IPS-11a (cell line): Measurements from ENCODE around the gene PSMB7.
"Not testable (repeated sequence)": the region's sequence is repeated elsewhere in the genome, so short reads cannot be mapped to it uniquely, and the experiment has no call there.

ENCODE experiments used
- H3K4me3 ChIP-seq: one replicate; pipeline ENCODE4 v1.5.1; 2013; ENCODE audit warnings: low read depth, low read length, control low read depth

The PSMB7 gene

DNA sequence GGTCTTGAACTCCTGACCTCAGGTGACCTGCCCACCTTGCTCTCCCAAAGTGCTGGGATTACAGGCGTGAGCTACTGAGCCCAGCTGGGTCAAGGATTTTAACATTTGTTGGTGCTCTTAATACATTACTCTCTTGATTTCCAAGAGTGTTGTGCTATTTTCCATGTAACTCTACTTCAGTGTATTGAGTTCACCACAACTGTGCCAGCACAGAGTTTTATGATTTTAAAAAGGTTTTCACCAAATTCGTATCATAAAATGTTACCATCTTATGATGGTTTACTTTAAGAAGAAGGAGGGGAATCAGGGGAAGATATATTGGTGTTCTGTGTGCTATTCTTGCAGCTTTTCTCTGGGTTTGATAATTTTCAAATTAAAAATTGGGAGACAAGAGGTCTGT is 28.4 kb upstream of the PSMB7 start:
- H3K4me3 ChIP-seq = no peak overlapping the region

DNA sequence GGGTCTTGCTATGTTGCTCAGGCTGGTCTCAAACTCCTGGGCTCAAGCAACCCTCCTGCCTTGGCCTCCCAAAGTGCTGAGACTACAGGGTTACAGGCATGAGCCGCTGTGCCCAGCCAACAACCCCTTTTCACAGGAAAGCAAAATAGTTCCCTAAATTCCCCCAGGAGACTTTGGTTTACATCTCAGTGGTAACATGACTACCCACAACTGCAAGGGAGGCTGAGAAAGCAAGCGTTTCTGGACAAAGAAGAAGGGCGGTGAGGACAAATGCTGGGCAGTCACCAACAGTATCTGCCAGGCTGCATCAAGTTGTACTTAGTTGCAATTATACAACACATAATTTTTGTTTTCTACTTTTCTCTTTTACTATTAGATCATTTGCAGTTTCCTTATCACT is 27.6 kb upstream of the PSMB7 start:
- H3K4me3 ChIP-seq = no peak overlapping the region

DNA sequence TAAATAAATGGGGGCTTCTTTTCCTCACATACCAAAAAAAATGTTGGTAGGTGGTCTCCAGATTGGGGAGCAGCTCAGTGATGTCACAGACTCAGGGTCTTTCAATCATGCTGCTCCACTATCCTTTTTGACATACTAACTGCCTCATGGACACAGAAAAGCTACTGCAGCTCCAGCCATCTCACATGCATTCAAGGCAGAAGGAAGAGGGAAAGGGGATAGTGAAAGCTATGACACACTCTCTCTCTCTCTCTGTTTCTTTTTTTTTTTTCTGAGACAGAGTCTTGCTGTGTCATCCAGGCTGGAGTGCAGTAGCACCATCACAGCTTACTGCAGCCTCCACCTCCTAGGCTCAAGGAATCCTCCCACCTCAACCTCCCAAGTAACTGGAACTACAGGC is 27.1 kb upstream of the PSMB7 start:
- no peak overlapping the region for H3K4me3 ChIP-seq

DNA sequence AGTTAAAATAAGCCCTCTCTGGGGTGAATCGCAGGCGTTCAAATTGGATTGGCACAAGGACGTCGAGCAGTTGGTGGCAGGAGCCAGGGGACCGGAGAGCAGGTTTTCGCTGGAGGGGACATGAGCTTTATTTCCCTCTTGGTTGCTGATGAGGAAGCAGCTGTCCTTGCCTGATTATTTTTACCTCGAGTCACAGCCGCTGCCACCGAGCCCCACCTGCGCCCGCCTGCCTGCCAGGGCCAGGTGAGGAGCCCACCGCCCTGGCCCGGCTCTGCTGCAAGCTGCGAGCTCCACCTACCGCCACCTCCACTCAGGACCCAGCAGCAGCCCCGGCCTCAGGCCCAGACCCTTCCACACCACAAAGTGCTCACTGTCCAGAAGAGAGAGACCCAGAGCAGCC is 26.0 kb upstream of the PSMB7 start:
- no peak overlapping the region for H3K4me3 ChIP-seq

DNA sequence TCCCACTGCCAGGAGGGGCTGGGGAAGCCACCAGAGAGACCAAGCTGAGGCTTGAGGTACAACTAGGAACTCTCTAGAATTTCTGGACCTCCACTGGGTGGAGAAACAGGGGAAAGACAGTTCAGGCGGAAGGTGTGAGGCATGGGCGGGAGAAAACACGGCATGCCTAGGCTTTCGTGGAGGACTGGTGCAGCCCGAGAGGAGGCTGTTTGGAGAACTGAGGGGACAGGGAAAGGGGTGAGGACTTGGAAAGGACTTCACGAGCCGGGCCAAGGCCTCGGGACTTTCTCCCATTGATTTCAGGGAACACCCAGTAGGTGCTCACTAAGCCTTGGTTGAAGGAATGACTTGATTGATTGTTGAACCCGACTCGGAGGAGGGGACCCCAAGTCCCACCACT is 25.5 kb upstream of the PSMB7 start:
- no peak overlapping the region for H3K4me3 ChIP-seq

DNA sequence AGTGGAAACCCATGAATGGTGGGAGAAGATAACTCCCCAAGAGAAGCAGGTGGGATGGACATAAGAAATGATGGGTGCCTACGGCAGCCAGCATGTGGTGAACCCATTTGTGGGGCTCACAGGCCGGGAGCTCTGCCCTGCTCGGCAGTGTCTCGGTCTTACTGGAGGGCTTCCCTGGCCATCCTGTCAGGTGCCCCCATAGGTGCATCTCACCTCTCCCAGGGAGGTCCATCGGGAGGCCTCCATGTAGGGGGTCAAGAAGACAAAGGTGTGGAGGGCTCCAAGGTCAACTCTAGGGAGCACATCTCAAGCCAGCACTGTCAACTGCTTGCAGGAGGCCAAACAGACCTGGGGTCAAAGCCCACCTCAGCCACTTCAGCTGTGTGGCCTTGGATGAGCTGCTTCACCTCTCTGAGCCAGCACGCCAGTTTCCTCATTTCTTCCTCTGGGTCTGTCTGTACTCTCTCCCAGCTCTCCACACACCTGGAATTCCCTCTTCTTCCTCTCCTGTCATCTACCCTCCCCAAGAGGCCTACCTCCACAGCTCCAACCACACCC is 24.5 kb upstream of the PSMB7 start:
- H3K4me3 ChIP-seq = no peak overlapping the region

DNA sequence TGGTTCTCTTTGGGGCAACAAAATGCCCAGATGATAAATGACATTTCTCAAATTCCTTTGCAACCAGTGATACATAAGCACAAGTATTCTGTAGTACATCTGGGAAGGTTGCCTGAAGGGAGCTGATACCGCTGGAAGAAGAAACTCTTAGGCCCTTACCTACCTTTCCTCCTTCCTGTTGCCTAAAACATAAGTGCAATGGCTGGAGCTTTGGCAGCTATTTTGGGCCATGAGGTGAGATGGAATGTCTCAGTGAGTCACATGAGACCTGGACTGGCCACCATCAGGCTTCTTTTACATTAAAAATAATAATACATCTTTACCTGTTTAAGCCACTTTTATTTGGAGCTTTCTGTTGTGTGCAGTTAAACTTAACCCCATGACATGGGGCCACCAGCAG is 23.8 kb upstream of the PSMB7 start:
- H3K4me3 ChIP-seq = no peak overlapping the region

DNA sequence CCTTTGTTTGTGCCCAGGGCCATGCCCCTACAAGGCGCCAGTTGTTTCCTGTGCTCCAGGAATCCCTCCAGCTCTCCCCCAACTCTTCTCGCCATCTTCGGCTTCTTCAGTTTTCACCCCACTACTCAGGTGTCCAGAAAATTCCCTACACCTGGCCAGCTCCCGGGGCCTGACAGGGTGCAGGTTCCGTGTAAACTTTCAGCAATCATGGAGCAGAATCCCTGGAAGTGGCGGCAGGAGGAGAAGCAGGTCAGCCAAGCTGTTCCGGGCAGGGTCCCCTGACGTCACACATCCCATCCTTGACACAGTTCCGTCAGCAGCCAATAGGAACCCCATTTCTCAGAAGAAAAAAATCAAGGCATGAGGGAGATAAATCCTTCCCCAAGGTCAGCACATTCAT is 22.8 kb upstream of the PSMB7 start:
- H3K4me3 ChIP-seq = no peak overlapping the region

DNA sequence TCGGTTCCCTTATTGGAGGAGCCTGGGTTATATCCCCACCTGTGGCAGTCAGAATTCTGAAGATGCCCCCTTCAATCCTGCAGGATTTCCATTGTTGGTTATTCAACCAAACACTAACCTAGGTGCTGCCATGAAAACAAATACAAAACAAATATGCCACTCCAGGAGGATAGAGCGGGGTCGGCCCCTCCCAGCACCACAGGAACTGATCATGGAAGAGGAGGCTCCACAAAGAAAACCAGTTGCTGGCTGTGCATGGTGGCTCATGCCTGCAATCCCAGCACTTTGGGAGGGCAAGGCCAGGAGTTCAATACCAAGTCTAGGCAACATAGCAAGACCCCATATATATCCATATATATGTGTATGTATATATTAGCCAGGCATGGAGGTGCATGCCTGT is 21.8 kb upstream of the PSMB7 start:
- no peak overlapping the region for H3K4me3 ChIP-seq

DNA sequence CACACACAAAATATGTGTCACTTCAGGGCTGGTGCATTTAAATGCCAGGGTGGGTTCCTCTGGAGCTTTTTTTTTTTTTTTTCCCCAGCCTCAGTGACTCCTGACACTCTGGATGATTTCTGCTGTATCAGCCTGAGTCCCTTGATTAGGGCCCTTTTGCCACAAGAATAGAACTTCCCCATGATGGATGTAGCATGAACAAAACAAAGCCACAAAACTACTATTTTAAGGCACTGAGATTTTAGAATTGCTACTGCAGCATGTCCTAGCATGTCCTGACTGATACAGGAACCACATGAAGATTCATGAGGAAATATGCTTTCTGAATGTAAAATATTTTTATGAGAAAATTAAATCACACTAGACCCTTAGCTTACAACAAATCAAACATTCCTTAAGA is 21.1 kb upstream of the PSMB7 start:
- H3K4me3 ChIP-seq = no peak overlapping the region

DNA sequence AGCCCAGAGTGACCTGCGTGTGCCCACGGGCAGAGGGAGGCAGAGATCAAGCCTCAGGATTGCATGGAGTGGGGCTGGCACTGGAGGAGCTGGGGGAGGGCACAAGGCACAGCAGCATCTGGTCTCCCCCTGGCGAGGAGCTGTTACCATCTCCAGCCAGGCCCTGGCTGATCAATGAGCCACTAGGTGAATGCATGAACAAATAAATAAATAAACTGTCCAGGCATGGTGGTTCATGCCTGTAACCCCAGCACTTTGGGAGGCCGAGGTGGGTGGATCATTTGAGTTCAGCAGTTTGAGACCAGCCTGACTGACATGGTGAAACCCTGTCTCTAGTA is 14.3 kb upstream of the PSMB7 start:
- no peak overlapping the region for H3K4me3 ChIP-seq

DNA sequence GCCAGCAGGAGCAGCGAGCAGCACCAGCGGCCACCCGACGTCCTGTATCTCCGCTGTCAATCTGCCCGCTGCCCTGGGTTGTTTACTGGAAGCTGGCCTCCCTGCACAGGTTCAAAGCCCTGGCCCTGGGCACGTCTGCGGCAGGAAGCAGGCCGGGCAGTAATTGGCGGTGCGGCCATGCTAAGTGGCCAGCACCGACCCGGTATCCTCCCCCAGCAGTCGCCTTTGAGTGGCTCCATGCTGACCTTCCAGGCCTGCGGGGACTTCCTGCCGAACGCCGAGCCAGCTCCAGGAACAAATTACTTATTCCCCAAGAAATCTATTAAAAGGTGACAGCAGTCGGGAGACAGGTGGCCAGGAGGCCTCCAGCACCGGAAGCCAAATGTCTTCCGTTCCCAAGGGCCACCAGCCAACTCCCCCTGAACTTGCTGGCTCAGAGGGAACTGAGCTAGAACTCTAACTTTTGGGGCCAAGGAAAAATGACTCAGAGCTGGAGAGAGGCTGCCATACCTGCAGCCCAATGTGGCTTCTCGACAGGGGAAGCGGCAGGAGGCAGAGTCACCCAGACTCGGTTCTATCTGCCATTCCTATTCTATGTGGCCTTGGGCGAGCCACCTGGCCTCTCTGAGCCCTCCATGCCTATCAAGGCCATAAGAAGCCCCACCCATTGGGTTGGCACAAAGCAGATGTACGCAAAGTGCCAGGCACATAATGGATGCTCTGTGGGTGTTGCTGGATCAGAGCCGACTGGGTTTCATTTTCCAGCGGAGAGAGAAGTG is 13.7 kb upstream of the PSMB7 start:
- H3K4me3 ChIP-seq = no peak overlapping the region

DNA sequence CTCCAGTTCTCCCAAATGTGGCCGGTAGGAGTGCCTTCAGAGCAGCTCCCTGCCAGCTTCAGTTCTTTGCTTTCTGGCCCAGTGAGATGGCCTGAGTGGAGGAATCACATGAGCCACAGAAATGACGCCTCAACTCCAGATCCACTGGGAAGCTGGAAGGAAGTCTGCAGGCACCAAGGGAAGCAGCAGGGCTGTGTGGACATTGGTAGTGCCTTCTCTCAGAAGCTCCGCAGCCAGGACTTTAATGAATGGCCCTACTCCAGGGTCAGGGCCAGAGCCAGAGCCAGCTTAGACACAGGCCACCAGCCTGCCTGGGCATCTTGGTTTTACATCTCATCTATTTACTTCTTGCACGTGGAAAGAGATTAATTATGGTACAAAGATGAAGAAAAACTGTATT is 12.0 kb upstream of the PSMB7 start:
- H3K4me3 ChIP-seq = no peak overlapping the region

DNA sequence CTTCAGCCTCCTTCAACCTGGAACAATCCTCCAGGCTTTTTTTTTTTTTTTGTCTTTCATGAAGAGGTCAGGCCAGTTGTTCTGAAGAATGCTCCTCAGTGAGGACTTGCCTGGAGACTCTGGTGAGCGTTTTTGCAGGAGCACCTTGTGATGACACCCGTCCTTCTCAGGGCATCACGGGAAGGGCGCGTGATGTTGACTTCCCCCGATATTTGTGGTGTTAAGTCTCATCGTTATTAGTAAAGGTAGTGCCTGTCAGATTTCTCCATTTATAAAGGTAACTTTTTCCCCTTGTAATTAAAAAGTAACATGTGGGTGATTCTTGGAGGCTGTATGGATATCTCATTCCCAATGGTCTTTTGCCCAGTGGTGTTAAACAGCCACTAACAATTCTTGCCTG is 11.1 kb upstream of the PSMB7 start:
- H3K4me3 ChIP-seq = no peak overlapping the region

DNA sequence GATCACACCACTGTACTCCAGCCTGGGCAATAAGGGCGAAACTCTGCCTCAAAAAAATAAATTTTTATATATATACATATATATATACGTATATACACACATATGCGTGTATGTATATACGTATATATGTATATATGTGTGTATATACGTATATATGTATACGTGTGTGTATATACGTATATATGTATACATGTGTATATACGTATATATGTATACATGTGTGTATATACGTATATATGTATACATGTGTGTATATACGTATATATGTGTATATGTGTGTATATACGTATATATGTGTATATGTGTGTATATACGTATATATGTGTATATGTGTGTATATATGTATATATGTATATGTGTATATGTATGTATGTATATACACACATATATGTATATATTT is 10.5 kb upstream of the PSMB7 start:
- not testable (repeated sequence) for H3K4me3 ChIP-seq

DNA sequence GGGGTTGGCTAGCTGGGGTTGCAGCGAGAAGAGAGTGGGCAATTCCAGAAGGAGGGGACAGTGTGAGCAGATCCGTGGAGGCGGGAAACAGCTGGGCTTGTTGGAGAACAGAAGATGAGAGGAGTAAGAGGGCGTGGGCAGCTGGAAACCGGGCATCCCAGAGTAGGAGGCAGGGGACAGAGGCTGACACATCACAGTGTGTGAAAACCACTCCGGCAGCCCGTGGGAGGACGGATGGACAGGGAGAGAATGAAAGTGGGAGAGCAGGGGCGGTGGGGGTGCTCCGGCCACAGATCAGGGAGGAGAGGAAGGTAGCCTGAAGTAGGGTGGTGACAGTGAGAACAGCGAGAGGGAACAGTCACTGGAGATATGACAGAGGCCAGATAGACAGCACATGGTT is 8.3 kb upstream of the PSMB7 start:
- H3K4me3 ChIP-seq = no peak overlapping the region

DNA sequence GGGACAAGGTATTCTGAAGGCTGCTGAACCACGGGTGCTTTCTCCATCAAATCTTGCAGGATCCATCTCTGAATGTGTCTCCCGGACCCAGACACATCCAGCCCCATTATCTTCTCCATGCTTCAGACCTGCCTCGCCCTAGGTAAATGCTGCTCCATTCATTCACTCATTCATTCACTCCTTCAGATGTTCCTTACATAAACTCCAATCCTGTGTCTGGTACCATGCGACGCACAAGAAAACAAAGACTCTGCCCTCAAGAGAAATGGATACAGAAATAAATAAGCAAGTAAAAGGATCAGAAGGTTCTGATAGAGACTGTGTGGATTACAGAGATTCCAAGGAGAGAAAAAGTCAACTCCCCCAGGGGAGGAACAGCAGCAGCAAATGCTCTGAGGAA is 7.9 kb upstream of the PSMB7 start:
- no peak overlapping the region for H3K4me3 ChIP-seq

DNA sequence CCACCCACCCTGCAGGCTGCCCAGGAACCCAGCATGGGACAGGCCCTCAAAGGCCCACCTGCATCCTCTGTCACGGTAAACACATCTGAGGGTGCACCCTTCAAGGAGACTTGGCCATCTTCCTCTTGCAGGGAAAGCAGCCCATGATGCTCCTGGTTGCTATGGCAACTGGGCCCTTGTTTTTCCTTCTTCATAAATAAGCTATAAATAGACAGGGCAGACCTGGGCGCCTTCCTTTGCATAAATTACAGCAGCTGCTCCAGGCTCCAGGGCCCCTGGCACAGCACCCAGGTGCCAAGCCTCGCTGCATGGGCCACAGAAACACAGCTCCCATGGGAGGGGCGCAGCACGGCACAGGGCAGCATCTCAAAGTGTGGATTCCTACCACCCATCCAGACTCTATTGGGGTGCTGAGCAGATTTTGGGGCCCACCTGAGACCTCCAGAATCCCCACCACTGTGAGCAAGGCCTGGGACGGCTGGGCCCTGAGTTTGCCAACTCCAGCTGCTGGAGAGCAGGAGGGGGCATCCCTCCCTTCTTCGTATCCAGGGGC is 5.8 kb upstream of the PSMB7 start:
- no peak overlapping the region for H3K4me3 ChIP-seq

DNA sequence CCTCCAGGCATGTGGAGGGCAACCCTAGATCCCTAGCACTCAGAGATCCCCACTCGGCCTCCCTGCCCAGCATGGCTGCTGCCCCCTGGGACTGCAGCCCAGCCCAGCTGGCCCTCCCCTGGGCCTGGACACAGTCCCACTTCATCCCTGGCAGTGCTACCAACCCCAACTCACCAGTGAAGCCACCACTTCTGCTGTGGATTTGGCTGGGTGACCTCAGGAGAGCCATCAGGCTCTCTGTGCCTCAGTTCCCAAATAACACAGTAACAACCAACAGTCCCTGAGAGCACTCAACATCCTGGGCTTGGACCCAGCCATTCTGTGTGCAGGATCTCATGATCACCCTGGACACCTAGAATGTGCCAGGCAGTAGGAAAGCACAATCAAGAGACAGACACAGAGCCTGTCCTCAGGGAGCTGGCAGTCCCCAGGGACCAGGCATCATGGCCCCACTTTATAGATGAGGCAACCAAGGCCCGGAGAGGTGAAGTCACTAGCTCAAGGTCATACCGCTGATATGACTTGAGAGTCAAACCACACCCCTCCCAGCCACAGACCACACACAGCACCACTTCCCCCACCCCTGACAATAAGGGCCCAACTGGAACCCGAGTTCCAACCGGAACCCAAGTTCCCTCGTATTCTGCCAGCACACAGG is 4.7 kb upstream of the PSMB7 start:
- H3K4me3 ChIP-seq = no peak overlapping the region

DNA sequence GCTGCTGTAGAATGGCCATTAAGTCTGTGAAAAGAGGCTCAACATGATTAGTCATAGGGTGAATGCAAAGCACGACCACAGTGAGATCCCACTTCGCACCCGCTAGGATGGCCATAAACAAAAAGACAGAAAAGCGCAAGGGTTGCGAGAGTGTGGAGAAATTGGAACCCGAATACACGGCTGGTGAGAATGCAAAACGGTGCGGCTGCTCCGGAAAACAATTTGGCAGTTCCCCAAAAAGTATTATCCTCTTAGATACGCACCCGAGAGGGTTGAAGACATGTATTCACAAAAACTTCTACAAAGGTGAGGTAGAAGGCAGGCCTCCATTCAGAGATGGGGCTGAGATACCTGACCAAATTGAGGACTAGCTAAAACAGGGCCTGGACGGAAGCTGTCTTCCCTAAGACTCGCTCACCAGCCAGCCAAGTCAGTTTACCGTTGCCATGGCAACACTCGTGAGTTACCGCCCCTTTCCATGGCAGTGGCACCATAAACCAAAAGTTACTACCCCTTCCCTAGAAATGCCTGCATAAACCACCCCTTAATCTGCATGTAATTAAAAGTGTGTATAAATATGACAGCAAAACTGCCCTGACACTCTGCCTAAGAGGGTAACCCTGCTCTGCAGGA is 726 bp upstream of the PSMB7 start:
- no peak overlapping the region for H3K4me3 ChIP-seq

DNA sequence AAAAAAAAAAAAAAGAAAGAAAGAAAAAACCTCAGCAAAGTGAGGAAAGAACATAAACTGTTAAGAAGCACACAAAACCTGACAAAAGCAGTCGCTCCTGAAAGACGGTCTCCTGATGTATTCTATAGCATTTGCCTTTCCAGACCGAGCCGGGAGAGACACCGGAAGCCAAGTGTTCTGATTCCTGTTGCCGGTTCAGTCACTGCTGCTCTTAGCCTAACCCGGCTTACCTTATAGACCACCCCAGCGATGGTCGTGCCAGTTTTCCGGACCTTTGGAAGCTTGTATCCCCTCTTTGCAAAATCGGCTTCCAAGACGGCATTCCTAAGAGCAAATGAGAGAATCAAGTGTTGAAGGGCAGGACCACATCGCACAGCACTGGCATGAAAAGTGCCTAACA is 630 bp downstream of the PSMB7 start:
- peak overlapping the region; percentile 98 for H3K4me3 ChIP-seq

DNA sequence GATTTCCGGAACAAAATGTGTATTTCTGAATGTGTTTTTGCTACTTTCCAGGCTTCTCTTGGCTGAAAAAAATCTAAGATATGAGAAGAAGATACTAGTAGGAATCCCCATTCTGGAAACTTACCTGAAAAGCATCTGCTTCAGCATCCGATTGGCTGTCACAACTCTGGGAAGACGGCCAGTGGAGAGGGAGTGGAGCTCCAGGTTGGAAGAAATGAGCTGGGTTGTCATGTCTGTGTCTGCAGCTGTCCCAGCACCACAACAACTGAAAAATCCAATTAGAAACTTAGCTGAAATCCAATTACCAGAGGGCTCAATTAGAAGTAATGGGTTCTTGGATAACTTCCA is 3.0 kb downstream of the PSMB7 start:
- no peak overlapping the region for H3K4me3 ChIP-seq
